ENCODE data around the gene VBP1.
"Not testable (repeated sequence)": the region's sequence is repeated elsewhere in the genome, so short reads cannot be mapped to it uniquely, and the experiment has no call there.

The VBP1 gene, protein sequence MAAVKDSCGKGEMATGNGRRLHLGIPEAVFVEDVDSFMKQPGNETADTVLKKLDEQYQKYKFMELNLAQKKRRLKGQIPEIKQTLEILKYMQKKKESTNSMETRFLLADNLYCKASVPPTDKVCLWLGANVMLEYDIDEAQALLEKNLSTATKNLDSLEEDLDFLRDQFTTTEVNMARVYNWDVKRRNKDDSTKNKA

GRCh38 chrX:155216179-155216939 lies at the start of gene VBP1:
TSS of gene VBP1 (plus strand) at chrX:155216460. CDS start at chrX:155216483, 23 bp downstream.
- Mint-ChIP-seq H3K36me3 (ENCODE audit: low read depth) (peaks cover 8% of the 10 kb centered on the region), H3K4me1 (ENCODE audit: low read depth) (peaks cover 17% of the 10 kb centered on the region), H3K9me3 (no peaks in the 10 kb centered on the region), H3K27me3 (no peaks in the 10 kb centered on the region), H3K27ac (peak within 1 kb of the TSS; percentile 84), H3K4me3 (peak within 1 kb of the TSS; percentile 85)
- peak; percentile 87 for DNase-seq

- Mint-ChIP-seq H3K27me3 (peaks cover 2% of the 10 kb centered on the region), H3K4me1 (ENCODE audit: low read depth) (no peaks in the 10 kb centered on the region), H3K27ac (no peak overlapping the region), H3K9me3 (no peaks in the 10 kb centered on the region), H3K4me3 (no peak overlapping the region), H3K36me3 (ENCODE audit: low read depth) (no peaks in the 10 kb centered on the region)
- DNase-seq: no peak
Observed at GRCh38 chrX:155169881-155170280, 46.4 kb upstream of the VBP1 start.

DNA sequence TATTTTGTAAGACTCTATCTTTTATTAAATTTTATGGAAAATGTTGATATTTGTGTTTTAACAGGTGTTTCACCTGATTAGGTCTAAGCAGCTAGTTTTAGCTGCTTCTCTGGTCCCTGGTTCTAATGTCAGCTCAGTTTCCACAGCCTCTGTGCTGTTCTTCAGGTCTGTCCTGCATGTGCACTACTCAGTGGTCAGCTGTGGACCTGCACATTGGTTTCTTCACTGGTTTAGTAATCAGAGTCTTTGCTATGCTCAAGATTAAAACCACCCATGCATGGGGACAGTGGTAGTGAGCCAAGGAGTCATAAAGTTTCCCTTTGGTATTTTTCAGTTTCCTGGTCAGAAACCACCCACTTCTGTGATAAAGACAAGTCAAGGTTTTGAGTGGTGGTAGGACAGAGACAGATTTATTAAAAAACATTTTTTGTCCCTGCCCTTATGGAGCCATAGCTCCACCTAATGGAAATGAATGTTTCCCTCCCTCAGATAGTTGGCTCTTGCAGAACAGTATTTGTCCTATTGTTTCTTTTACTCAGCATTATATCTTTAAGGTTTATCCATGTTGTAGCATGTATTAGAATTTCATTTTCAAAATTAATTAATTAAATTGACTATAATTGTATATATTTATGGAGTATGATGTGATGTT lies 36.8 kb upstream of the VBP1 start:
- H3K27ac Mint-ChIP-seq: no peak overlapping the region
- no peaks in the 10 kb centered on the region for H3K4me1 Mint-ChIP-seq (ENCODE audit: low read depth)
- no peaks in the 10 kb centered on the region for H3K9me3 Mint-ChIP-seq
- no peak overlapping the region for H3K4me3 Mint-ChIP-seq
- H3K36me3 Mint-ChIP-seq (ENCODE audit: low read depth): no peaks in the 10 kb centered on the region
- DNase-seq: no peak
- no peaks in the 10 kb centered on the region for H3K27me3 Mint-ChIP-seq

DNA sequence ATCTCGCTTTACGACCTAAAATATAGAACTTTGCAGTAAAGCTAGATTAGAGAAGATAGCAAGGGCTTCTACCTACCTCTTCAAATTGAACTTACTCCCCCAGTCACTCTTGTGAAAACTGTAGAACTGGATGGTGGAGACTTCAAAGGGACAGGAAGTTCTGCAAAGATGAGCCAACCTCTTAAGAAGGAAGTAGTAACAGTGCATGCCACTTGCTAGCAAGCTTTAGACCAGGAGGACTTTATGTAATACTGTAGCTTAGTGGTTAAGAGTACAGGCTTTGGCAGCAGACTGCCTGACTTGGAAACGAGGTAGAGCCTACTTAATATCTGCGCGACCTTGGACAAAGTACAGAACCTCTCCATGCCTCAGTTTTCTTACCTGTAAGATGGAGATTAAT lies 27.5 kb upstream of the VBP1 start:
- DNase-seq: no peak
- H3K27me3 Mint-ChIP-seq: no peaks in the 10 kb centered on the region
- H3K36me3 Mint-ChIP-seq (ENCODE audit: low read depth): peaks cover 9% of the 10 kb centered on the region
- peak overlapping the region; percentile 58 for H3K27ac Mint-ChIP-seq
- H3K9me3 Mint-ChIP-seq: peaks cover 21% of the 10 kb centered on the region
- H3K4me3 Mint-ChIP-seq: peak overlapping the region; percentile 42
- H3K4me1 Mint-ChIP-seq (ENCODE audit: low read depth): peaks cover 37% of the 10 kb centered on the region

GRCh38 chrX:155211208-155211607 lies 5.1 kb upstream of the VBP1 start:
- DNase-seq: no peak
- Mint-ChIP-seq H3K36me3 (ENCODE audit: low read depth) (no peaks in the 10 kb centered on the region), H3K27ac (no peak overlapping the region), H3K4me1 (ENCODE audit: low read depth) (peaks cover 3% of the 10 kb centered on the region), H3K27me3 (peaks cover 6% of the 10 kb centered on the region), H3K9me3 (no peaks in the 10 kb centered on the region), H3K4me3 (no peak overlapping the region)

GRCh38 chrX:155213731-155214130 lies 2.5 kb upstream of the VBP1 start:
- peaks cover 6% of the 10 kb centered on the region for H3K27me3 Mint-ChIP-seq
- H3K4me3 Mint-ChIP-seq: no peak overlapping the region
- no peaks in the 10 kb centered on the region for H3K9me3 Mint-ChIP-seq
- no peak overlapping the region for H3K27ac Mint-ChIP-seq
- no peak for DNase-seq
- H3K4me1 Mint-ChIP-seq (ENCODE audit: low read depth): peaks cover 13% of the 10 kb centered on the region
- H3K36me3 Mint-ChIP-seq (ENCODE audit: low read depth): peaks cover 3% of the 10 kb centered on the region

DNA sequence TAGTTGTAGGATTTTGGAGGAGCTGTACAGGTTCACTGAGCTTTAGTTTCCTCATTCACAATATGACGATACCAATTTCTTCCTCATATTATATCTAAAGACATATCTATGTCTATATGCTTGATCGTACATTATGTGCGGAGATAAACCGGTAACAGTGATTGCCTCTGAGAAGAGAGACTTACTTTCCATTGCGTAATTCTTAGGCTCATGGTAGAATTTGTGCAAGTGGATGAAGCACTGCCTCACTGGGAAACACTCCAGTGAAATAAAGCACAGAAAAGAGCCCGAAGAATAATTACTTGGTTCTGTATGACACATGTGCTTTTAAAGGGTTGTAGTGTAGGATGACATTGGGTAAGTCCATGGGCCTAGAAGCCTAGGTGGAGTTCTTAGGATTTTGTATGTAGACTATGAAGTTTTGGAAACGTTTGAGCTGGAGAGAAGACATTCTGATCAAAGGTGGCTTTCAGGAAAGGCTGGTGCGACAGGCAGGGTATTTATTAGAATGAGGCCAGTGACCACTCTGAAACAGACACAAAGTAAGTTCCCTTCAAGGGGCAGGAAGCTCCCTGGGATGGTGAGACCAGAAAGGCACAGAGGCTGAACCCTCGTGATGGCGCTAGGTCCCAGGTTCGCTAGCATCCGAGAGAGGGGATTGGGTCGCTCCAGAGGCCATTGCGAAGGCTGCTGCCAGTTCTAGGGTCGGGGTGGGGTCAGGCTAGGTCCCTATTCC lies 649 bp upstream of the VBP1 start:
- Mint-ChIP-seq H3K4me1 (ENCODE audit: low read depth) (peaks cover 17% of the 10 kb centered on the region), H3K27ac (peak overlapping the region; percentile 84), H3K27me3 (peaks cover 5% of the 10 kb centered on the region), H3K36me3 (ENCODE audit: low read depth) (peaks cover 6% of the 10 kb centered on the region), H3K9me3 (no peaks in the 10 kb centered on the region), H3K4me3 (peak overlapping the region; percentile 85)
- DNase-seq: no peak

DNA sequence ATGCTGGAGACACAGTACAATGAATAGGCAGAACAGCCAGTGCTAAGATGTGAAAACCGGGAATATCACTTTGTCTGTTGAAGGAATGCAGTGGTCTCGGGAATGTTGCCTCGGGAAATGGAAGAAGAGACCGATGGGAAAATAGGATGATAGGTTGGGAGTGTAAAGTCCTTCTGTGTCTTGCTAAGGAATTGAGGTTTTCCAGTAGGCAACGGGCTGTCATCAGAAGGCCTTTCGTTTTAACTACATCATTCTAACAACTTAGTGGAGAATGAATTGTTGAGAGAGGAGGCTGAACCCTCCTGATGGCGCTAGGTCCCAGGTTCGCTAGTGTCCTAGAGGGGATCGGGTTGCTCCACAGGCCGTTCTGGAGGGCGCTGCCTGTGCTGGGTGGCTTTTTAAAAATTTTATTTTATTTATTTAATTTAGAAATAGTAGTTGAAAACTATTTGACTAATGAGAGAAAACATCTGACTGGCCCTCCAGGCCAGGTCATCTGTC lies 730 bp downstream of the VBP1 start:
- DNase-seq: no peak
- H3K9me3 Mint-ChIP-seq: no peaks in the 10 kb centered on the region
- peaks cover 15% of the 10 kb centered on the region for H3K36me3 Mint-ChIP-seq (ENCODE audit: low read depth)
- peak overlapping the region; percentile 85 for H3K4me3 Mint-ChIP-seq
- peaks cover 17% of the 10 kb centered on the region for H3K4me1 Mint-ChIP-seq (ENCODE audit: low read depth)
- no peaks in the 10 kb centered on the region for H3K27me3 Mint-ChIP-seq
- peak overlapping the region; percentile 84 for H3K27ac Mint-ChIP-seq

- Mint-ChIP-seq H3K4me1 (ENCODE audit: low read depth) (peaks cover 17% of the 10 kb centered on the region), H3K27ac (no peak overlapping the region)
Observed at GRCh38 chrX:155218777-155219176, 2.5 kb downstream of the VBP1 start.

GRCh38 chrX:155221351-155221750 lies 5.1 kb downstream of the VBP1 start:
- Mint-ChIP-seq H3K36me3 (ENCODE audit: low read depth) (peaks cover 50% of the 10 kb centered on the region), H3K9me3 (no peaks in the 10 kb centered on the region), H3K27ac (no peak overlapping the region), H3K4me3 (no peak overlapping the region), H3K4me1 (ENCODE audit: low read depth) (peaks cover 19% of the 10 kb centered on the region), H3K27me3 (no peaks in the 10 kb centered on the region)
- no peak for DNase-seq

More at GRCh38 chrX:155218777-155219176, 2.5 kb downstream of the VBP1 start:
- H3K9me3 Mint-ChIP-seq: no peaks in the 10 kb centered on the region
- peak overlapping the region; percentile 74 for H3K4me3 Mint-ChIP-seq
- H3K36me3 Mint-ChIP-seq (ENCODE audit: low read depth): peaks cover 29% of the 10 kb centered on the region
- no peak for DNase-seq
- no peaks in the 10 kb centered on the region for H3K27me3 Mint-ChIP-seq

GRCh38 chrX:155223746-155224145 lies 7.5 kb downstream of the VBP1 start:
- not testable (repeated sequence) for H3K9me3 Mint-ChIP-seq; H3K4me3 Mint-ChIP-seq; DNase-seq; H3K4me1 Mint-ChIP-seq (ENCODE audit: low read depth); H3K27me3 Mint-ChIP-seq; H3K27ac Mint-ChIP-seq
- H3K36me3 Mint-ChIP-seq (ENCODE audit: low read depth): peaks cover 66% of the 10 kb centered on the region

DNA sequence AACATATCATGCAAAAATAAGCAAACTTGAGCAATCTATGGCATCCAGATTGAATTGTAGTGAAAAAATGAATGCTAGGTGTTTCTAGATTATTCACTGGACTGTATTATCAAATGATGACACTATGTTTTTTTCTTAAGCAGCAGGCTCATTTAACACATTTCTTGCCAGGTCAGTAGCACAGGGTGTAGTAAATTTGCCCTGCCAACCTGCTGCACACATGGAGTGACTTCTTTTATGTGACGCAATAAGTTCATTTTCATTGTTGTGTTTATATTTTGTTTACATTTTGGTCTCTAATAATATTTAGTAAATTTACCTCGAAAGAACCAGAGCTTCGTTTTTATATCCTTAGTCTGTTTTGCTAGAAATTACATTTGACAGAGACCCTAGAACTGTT lies 9.5 kb downstream of the VBP1 start:
- H3K27me3 Mint-ChIP-seq: no peaks in the 10 kb centered on the region
- H3K36me3 Mint-ChIP-seq (ENCODE audit: low read depth): peaks cover 79% of the 10 kb centered on the region
- no peak for DNase-seq
- H3K4me3 Mint-ChIP-seq: no peak overlapping the region
- no peaks in the 10 kb centered on the region for H3K9me3 Mint-ChIP-seq
- peaks cover 4% of the 10 kb centered on the region for H3K4me1 Mint-ChIP-seq (ENCODE audit: low read depth)
- no peak overlapping the region for H3K27ac Mint-ChIP-seq

DNA sequence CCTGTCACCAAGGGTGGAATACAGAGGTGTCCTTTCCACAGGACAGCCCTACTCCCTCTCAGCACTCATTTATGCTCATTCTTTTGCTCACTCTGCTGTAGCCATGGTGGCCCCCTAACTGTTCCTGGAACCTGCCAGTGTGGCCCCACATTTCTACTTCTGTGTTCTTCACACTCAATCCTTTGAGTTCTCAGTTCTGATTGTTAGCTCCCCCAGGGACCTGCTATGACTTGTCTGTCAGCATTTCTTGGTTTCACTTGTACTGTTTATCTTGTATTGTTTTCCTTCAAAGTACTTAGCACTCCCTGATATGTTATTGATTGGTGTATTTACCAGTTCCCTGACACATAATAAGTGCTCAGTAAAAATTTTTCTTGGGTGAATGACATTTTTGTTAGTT lies 14.9 kb downstream of the VBP1 start:
- H3K27ac Mint-ChIP-seq: peak overlapping the region; percentile 56
- peaks cover 13% of the 10 kb centered on the region for H3K4me1 Mint-ChIP-seq (ENCODE audit: low read depth)
- DNase-seq: no peak
- H3K36me3 Mint-ChIP-seq (ENCODE audit: low read depth): peaks cover 81% of the 10 kb centered on the region
- H3K4me3 Mint-ChIP-seq: no peak overlapping the region
- H3K27me3 Mint-ChIP-seq: no peaks in the 10 kb centered on the region
- no peaks in the 10 kb centered on the region for H3K9me3 Mint-ChIP-seq

DNA sequence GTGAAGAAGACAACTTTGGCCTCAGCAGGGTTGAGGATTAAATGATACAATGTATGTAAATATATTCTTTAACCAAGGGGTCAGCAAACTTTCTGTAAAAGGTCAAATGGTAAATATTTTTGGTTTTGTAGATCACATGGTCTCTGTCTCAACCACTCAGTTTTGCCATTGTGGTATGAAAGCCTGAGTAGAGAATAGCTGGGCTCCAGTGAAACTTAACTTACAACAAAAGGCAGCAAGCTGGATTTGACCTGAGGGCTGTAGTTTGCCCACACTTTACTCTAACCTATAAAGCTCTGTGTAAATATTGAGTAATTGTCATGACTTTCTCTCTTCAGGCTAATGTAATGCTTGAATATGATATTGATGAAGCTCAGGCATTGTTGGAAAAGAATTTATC lies 19.6 kb downstream of the VBP1 start:
- Mint-ChIP-seq H3K36me3 (ENCODE audit: low read depth) (peaks cover 75% of the 10 kb centered on the region), H3K27ac (peak overlapping the region; percentile 22), H3K9me3 (no peaks in the 10 kb centered on the region), H3K4me1 (ENCODE audit: low read depth) (peaks cover 11% of the 10 kb centered on the region), H3K27me3 (no peaks in the 10 kb centered on the region), H3K4me3 (no peak overlapping the region)
- no peak for DNase-seq

Data from activated T-cell treated with anti-CD3 and anti-CD28 coated beads, Interleukin-2, amount 50 U/mL, for 24 hours (primary cell).